CD4-positive, alpha-beta memory T cell (primary cell): ENCODE data around the gene SUPT16H. TPM values are rescaled to one million over a fixed set of nuclear protein-coding genes. Genes with fewer than 3 reads are reported as not detected.

Experiments used
- CTCF ChIA-PET: fragments of 350-600 bp; sonication (Branson Sonifier 250); formaldehyde crosslinking; loops from one replicate; lab custom pipeline; 2021; ENCODE audit warnings: inconsistent platforms; ENCODE audit not compliant: partially characterized antibody; lab: Charles Lee
- POLR2A ChIA-PET: fragments of 350-600 bp; sonication (Branson Sonifier 250); formaldehyde crosslinking; loops from one replicate; lab custom pipeline; 2021; ENCODE audit not compliant: partially characterized antibody; lab: Charles Lee
- DNase-seq, 5 donors: peaks; one replicate each; pipeline versions ENCODE4 v3.0.0 to v3.0.0-alpha.2; 2020 to 2022; ENCODE audit warnings: mixed read lengths in 1 of 5
- H3K27ac ChIP-seq: one replicate; pipeline ENCODE4 v1.7.0; 2013; ENCODE audit warnings: low read depth, low read length
- H3K27me3 ChIP-seq: 2 replicates; pipeline ENCODE4 v1.7.0; 2013; ENCODE audit warnings: mild to moderate bottlenecking, low read length, moderate library complexity; ENCODE audit not compliant: insufficient read depth
- H3K36me3 ChIP-seq: 2 replicates; pipeline ENCODE4 v1.7.0; 2013; ENCODE audit warnings: mild to moderate bottlenecking, low read length, moderate library complexity; ENCODE audit not compliant: insufficient read depth
- H3K4me1 ChIP-seq: 2 replicates; pipeline ENCODE4 v1.7.0; 2013; ENCODE audit warnings: mild to moderate bottlenecking, low read length, moderate library complexity; ENCODE audit not compliant: insufficient read depth
- H3K4me3 ChIP-seq, 2 donors: one replicate each; pipeline ENCODE4 v1.7.0; 2013; ENCODE audit warnings: low read length in 2 of 2, mild to moderate bottlenecking in 1 of 2
- H3K9me3 ChIP-seq, 2 donors: one replicate each; pipeline ENCODE4 v1.7.0; 2013; ENCODE audit warnings: low read length in 2 of 2, control low read depth in 1 of 2; ENCODE audit not compliant: control insufficient read depth in 1 of 2
- H3K27ac Mint-ChIP-seq, 7 donors: one replicate each; pipeline ENCODE4 v1.8.0; 2020 to 2021; ENCODE audit warnings: mixed read lengths in 7 of 7, mild to moderate bottlenecking in 6 of 7, inconsistent platforms in 3 of 7, moderate library complexity in 3 of 7
- H3K27me3 Mint-ChIP-seq, 2 donors: one replicate each; pipeline ENCODE4 v1.8.0; 2020 to 2021; ENCODE audit warnings: mixed read lengths in 2 of 2
- H3K36me3 Mint-ChIP-seq, 2 donors: one replicate each; pipeline ENCODE4 v1.8.0; 2020 to 2021; ENCODE audit warnings: mixed read lengths in 2 of 2, inconsistent platforms in 1 of 2, mild to moderate bottlenecking in 1 of 2
- H3K4me1 Mint-ChIP-seq, 4 donors: one replicate each; pipeline ENCODE4 v1.8.0; 2020 to 2021; ENCODE audit warnings: mixed read lengths in 4 of 4, mild to moderate bottlenecking in 1 of 4
- H3K4me3 Mint-ChIP-seq, 8 donors: one replicate each; pipeline ENCODE4 v1.8.0; 2020 to 2021; ENCODE audit warnings: mixed read lengths in 8 of 8, mild to moderate bottlenecking in 7 of 8, moderate library complexity in 6 of 8, inconsistent platforms in 3 of 8
- H3K9me3 Mint-ChIP-seq, 8 donors: one replicate each; pipeline ENCODE4 v1.8.0; 2020 to 2021; ENCODE audit warnings: mixed read lengths in 8 of 8, mild to moderate bottlenecking in 5 of 8, inconsistent platforms in 3 of 8, moderate library complexity in 1 of 8
- intact Hi-C: fragments of 100-400 bp; cut with micrococcal nuclease; formaldehyde crosslinking; loops from one replicate; pipeline ENCODE4 v1.15.1; 2023
- polyA plus RNA-seq, 2 donors: library from polyadenylated mRNA; unstranded; fragments of 300-500 nt; fragmentation: Illumina TruSeq; gene quantifications; one replicate each; pipeline ENCODE4 v1.2.3, GENCODE V29; 2021
- total RNA-seq, 2 experiments: library from RNA; stranded (reverse); gene quantifications; one replicate each; pipeline ENCODE4 v1.2.3, GENCODE V29; 2021

The SUPT16H gene
- total RNA-seq: 10 to 100 TPM; 84.5 to 87.2 TPM
- polyA plus RNA-seq: 10 to 100 TPM; 60.6 to 84.5 TPM

DNA sequence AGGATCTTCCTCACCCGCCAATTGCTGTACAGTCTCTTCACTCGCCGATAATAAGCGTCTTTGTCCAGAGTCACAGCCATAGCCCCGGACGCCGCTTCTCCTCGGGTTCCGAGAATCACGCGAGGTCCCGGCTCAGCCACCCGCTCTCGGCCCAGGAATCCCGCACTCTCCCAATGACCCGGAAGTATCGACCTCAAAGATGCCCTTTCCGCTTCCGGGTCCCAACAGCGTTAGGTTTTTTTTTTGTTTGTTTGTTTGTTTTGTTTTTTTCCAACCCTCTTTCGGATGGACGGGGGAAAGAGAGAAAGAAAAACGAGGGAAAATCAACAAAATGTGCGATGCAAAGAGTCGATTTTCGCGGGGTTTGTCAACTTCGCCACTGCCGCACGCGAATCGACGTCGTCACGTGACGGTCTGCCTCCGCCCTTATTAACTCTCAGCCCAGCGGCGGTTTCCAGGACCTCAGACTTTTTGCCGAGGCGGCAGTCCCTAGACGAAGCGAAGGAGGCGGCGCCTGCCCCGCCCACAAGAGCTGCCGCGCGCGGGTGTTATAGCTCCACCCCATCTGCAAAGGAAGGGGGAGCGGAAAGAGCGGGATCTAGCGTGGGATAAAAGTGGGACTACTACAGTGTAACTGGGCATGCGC lies at the start of gene SUPT16H:
SUPT16H (minus strand) TSS at position 172 of the 646 bp plus-strand sequence; CDS start at position 80, 92 bp downstream.
- intact Hi-C loops: loop anchor here (1.0 to 5.0 kb wide), 8 partner anchors 53 to 702 kb away; partner anchors contain the start of genes CHD8, HNRNPC, METTL3 and RAB2B
- H3K27me3 Mint-ChIP-seq: no peaks in the 10 kb centered on the region
- peaks cover 12% of the 10 kb centered on the region for H3K36me3 ChIP-seq
- POLR2A ChIA-PET: interaction anchor here (1.0 to 1.8 kb wide), 14 partner anchors 9 to 180 kb away, joined by 3 to 15 read pairs (median 5); partner anchors contain the start of genes CHD8, METTL3, RAB2B and TOX4
- CTCF ChIA-PET: interaction anchor here (0.7 to 1.0 kb wide), 3 partner anchors 72 to 142 kb away, joined by 3 to 7 read pairs (median 3); partner anchors contain the start of gene CHD8
- peak within 1 kb of the TSS; percentile 82 for H3K27ac ChIP-seq
- peak within 1 kb of the TSS; percentile 96 to 100 (median 99) for H3K27ac Mint-ChIP-seq
- peak within 1 kb of the TSS; percentile 95 to 100 (median 97) for H3K4me3 Mint-ChIP-seq
- peaks cover 3 to 36% of the 10 kb centered on the region in 2 donors for H3K36me3 Mint-ChIP-seq
- peaks cover 25 to 53% (median 38%) of the 10 kb centered on the region in 4 donors for H3K4me1 Mint-ChIP-seq
- H3K9me3 Mint-ChIP-seq: no peaks in the 10 kb centered on the region
- H3K9me3 ChIP-seq: no peaks in the 10 kb centered on the region
- H3K4me1 ChIP-seq: peaks cover 47% of the 10 kb centered on the region
- peak; percentile 91 to 96 (median 93) for DNase-seq
- H3K4me3 ChIP-seq: peak within 1 kb of the TSS; percentile 98 to 99
- H3K27me3 ChIP-seq: no peaks in the 10 kb centered on the region

DNA sequence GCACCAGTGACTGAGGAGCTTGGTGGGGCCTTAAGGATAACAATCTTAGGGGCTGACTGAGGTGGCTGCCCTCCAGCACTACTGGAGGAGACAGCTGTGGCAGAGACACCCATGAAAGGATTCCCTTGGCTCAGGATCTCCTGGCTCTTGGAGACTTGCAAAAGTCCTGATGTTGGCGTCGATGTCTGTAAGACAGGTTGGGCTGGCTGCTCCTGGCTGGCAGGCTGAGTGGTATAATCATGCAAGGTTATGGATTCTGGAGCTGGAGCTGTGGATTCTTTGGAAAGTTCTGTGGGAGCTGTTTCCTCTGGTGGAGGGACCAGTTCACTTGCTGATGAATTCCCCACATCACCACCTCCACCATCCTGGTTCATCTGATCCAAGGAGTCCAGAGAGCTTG lies 47.3 kb upstream of the SUPT16H start:
- H3K9me3 ChIP-seq: no peaks in the 10 kb centered on the region
- DNase-seq: no peak
- intact Hi-C loops: no loop called here
- Mint-ChIP-seq H3K4me3 (no peak overlapping the region), H3K4me1 (peaks cover 33 to 40% (median 37%) of the 10 kb centered on the region in 4 donors), H3K27ac (no peak overlapping the region), H3K9me3 (no peaks in the 10 kb centered on the region), H3K36me3 (peaks cover 32 to 59% of the 10 kb centered on the region in 2 donors), H3K27me3 (no peaks in the 10 kb centered on the region)
- H3K27ac ChIP-seq: no peak overlapping the region
- H3K36me3 ChIP-seq: peaks cover 54% of the 10 kb centered on the region
- H3K27me3 ChIP-seq: no peaks in the 10 kb centered on the region
- CTCF ChIA-PET: interaction anchor here (0.9 kb wide), 1 partner anchor 24 kb away, joined by 3 read pairs; no protein-coding TSS in a partner anchor
- no peak overlapping the region for H3K4me3 ChIP-seq
- H3K4me1 ChIP-seq: peaks cover 26% of the 10 kb centered on the region
- POLR2A ChIA-PET: interaction anchor here (1.9 kb wide), 1 partner anchor 25 kb away, joined by 11 read pairs; the partner anchor contains the start of gene CHD8

DNA sequence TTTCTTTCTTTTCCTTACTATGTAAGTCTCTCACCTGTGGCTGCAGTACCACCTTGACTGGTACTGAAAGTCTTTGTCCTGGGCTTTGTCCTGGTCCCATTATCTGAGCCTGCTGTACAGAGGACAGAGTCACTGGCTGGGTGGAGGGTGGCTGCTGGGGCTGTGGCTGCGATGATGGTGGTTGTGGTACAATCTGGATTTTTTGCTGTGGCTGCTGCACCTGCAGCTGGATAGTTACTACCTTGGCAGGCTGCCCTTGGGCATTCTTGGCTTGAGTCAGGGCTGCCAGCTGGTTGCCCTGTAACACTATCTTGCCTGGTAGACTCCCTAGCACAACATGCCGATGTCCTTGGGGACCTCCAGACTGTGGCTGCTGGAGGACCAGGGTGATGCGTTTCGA lies 45.1 kb upstream of the SUPT16H start:
- H3K27ac Mint-ChIP-seq: peak overlapping the region in 1 of 7 donors; percentile 42
- H3K36me3 ChIP-seq: peaks cover 70% of the 10 kb centered on the region
- H3K4me1 ChIP-seq: peaks cover 8% of the 10 kb centered on the region
- ChIA-PET CTCF (interaction anchor here (0.9 kb wide), 1 partner anchor 18 kb away, joined by 3 read pairs; no protein-coding TSS in a partner anchor), POLR2A (no interaction called here)
- no peak overlapping the region for H3K4me3 ChIP-seq
- H3K27ac ChIP-seq: no peak overlapping the region
- no peaks in the 10 kb centered on the region for H3K27me3 ChIP-seq
- H3K4me1 Mint-ChIP-seq: peaks cover 14 to 21% (median 17%) of the 10 kb centered on the region in 4 donors
- H3K36me3 Mint-ChIP-seq: peaks cover 37 to 67% of the 10 kb centered on the region in 2 donors
- H3K4me3 Mint-ChIP-seq: no peak overlapping the region
- no peak for DNase-seq
- H3K27me3 Mint-ChIP-seq: no peaks in the 10 kb centered on the region
- intact Hi-C loops: no loop called here
- no peaks in the 10 kb centered on the region for H3K9me3 Mint-ChIP-seq
- no peaks in the 10 kb centered on the region for H3K9me3 ChIP-seq

DNA sequence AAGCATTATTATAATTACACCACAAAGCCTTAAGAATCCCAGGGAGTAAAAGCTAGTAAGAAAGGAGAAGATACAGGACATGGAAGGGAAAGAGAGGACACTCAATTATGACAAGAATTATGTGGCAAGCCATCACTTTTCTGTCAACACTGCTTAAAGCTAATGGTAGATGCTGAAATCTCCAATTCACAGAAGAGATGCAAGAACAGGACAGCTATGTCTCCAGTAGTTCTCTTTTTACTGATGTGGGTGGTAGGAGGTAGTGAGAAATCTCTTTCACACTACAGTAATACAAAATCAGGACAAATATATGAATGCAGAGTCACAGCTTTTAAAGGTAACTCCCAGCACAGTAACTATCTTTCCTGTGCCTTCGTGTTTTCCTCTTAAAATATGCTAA lies 42.9 kb upstream of the SUPT16H start:
- Mint-ChIP-seq H3K27ac (peak overlapping the region in 2 of 7 donors; percentile 29 to 81), H3K4me3 (no peak overlapping the region), H3K36me3 (peaks cover 42 to 75% of the 10 kb centered on the region in 2 donors), H3K27me3 (no peaks in the 10 kb centered on the region), H3K9me3 (no peaks in the 10 kb centered on the region), H3K4me1 (peaks cover 0 to 9% (median 5%) of the 10 kb centered on the region in 4 donors)
- H3K27ac ChIP-seq: no peak overlapping the region
- no peak for DNase-seq
- no peak overlapping the region for H3K4me3 ChIP-seq
- POLR2A ChIA-PET: interaction anchor here (0.7 to 1.1 kb wide), 3 partner anchors 10 to 197 kb away, joined by 3 to 4 read pairs (median 3); partner anchors contain the start of gene SUPT16H
- peaks cover 80% of the 10 kb centered on the region for H3K36me3 ChIP-seq
- no peaks in the 10 kb centered on the region for H3K27me3 ChIP-seq
- CTCF ChIA-PET: no interaction called here
- H3K4me1 ChIP-seq: no peaks in the 10 kb centered on the region
- intact Hi-C loops: no loop called here
- no peaks in the 10 kb centered on the region for H3K9me3 ChIP-seq

DNA sequence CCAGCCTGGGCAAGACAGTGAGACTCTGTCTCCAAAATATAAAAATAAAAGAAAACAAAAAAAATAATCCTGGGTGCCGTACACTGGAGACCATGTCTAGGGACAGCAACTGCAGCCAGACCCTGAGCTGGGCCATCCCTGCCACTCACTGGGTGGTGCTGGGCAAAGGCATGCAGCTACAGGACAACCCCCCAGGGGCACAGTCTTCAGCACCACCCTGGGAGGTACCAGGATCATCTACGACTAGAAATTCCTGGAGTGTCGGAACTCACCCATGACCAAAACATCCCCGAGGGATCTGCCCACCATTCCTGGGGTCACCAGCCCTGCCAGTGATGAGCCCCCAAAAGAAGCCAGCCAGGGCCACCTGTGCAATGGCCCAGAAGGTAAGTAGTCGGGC lies 35.7 kb upstream of the SUPT16H start:
- H3K4me1 Mint-ChIP-seq: peaks cover 0 to 3% (median 0%) of the 10 kb centered on the region in 4 donors
- H3K9me3 Mint-ChIP-seq: no peaks in the 10 kb centered on the region
- Histone ChIP-seq H3K4me1 (no peaks in the 10 kb centered on the region), H3K27me3 (no peaks in the 10 kb centered on the region), H3K36me3 (peaks cover 34% of the 10 kb centered on the region), H3K27ac (no peak overlapping the region), H3K9me3 (no peaks in the 10 kb centered on the region), H3K4me3 (no peak overlapping the region)
- intact Hi-C loops: no loop called here
- CTCF ChIA-PET: no interaction called here
- POLR2A ChIA-PET: no interaction called here
- H3K27me3 Mint-ChIP-seq: no peaks in the 10 kb centered on the region
- H3K27ac Mint-ChIP-seq: no peak overlapping the region
- no peak overlapping the region for H3K4me3 Mint-ChIP-seq
- DNase-seq: no peak
- H3K36me3 Mint-ChIP-seq: peaks cover 37 to 65% of the 10 kb centered on the region in 2 donors

DNA sequence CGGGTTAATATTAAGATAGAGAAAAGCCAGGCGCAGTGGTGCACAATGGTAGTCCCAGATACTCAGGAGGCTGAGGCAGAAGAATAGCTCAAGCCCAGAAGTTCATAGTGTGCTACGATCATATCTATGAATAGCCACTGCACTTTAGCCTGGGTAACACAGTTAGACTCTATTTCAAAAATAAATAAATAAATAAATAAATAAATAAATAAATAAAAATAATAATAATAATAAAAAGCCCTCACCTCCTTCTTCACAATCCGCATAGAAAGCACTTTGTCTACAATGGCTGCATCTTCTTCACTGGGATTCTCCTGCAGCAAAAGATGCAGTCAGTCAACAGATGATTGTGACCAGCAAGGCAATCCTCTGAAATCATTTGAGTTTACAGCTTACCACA lies 31.5 kb upstream of the SUPT16H start:
- H3K27me3 ChIP-seq: no peaks in the 10 kb centered on the region
- DNase-seq: no peak
- H3K36me3 ChIP-seq: peaks cover 52% of the 10 kb centered on the region
- Mint-ChIP-seq H3K27ac (no peak overlapping the region), H3K4me3 (no peak overlapping the region), H3K27me3 (no peaks in the 10 kb centered on the region), H3K4me1 (no peaks in the 10 kb centered on the region), H3K9me3 (no peaks in the 10 kb centered on the region), H3K36me3 (peaks cover 50 to 78% of the 10 kb centered on the region in 2 donors)
- intact Hi-C loops: no loop called here
- ChIA-PET POLR2A (no interaction called here), CTCF (interaction anchor here (1.1 kb wide), 1 partner anchor 9 kb away, joined by 3 read pairs; no protein-coding TSS in a partner anchor)
- H3K27ac ChIP-seq: no peak overlapping the region
- H3K9me3 ChIP-seq: no peaks in the 10 kb centered on the region
- no peaks in the 10 kb centered on the region for H3K4me1 ChIP-seq
- H3K4me3 ChIP-seq: no peak overlapping the region

DNA sequence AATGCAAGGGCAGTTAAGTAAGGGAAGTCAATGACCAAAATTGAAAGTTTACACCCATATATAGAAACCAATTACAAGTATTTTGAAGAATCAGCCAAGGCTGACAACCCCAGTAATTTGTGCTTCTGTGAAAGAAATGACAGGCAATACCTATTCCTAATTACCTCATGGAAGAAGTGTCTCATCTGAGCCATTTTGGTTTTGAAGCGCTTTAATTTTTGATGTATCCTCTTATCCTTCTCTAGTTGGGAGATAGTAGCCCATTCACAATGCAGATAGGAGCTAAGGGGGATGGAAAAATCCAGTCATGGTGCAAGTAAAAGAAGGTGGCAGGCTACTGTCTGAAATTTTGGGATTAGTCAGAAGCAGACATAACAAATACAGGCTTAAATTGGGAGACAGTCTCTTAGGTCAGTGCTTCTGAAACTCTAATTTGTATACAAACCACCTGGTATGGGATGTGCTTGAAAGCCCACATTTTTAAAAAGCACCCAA lies 30.4 kb upstream of the SUPT16H start:
- intact Hi-C loops: no loop called here
- POLR2A ChIA-PET: no interaction called here
- no peak for DNase-seq

More for the DNA sequence above, 30.4 kb upstream of the SUPT16H start:
- Histone ChIP-seq H3K27ac (no peak overlapping the region), H3K27me3 (no peaks in the 10 kb centered on the region), H3K36me3 (peaks cover 58% of the 10 kb centered on the region), H3K9me3 (no peaks in the 10 kb centered on the region), H3K4me1 (no peaks in the 10 kb centered on the region), H3K4me3 (no peak overlapping the region)
- Mint-ChIP-seq H3K27ac (peak overlapping the region in 1 of 7 donors; percentile 35), H3K4me3 (no peak overlapping the region), H3K4me1 (no peaks in the 10 kb centered on the region), H3K27me3 (no peaks in the 10 kb centered on the region), H3K36me3 (peaks cover 55 to 79% of the 10 kb centered on the region in 2 donors), H3K9me3 (no peaks in the 10 kb centered on the region)
- CTCF ChIA-PET: interaction anchor here (1.1 kb wide), 1 partner anchor 8 kb away, joined by 3 read pairs; no protein-coding TSS in a partner anchor
